RWPE1 (cell line): ENCODE measurements around the gene GSG1L.

Experiments used
- CTCF ChIA-PET: fragments of 350-600 bp; sonication (Branson Sonifier 250); formaldehyde crosslinking; extraction: SDS; loops from one replicate; lab custom pipeline; 2021; lab: Yijun Ruan, JAX
- POLR2A ChIA-PET: fragments of 400-600 bp; formaldehyde crosslinking; extraction: SDS; loops from one replicate; lab custom pipeline; 2020; ENCODE audit warnings: antibody characterized with exemption; ENCODE audit not compliant: low non-redundant PET; lab: Yijun Ruan, JAX
- DNase-seq: peaks from one replicate; pipeline ENCODE4 v3.0.0; 2012; ENCODE audit warnings: low spot score
- H3K27ac ChIP-seq: fragments of 450-650 bp; 2 replicates; pipeline ENCODE4 v1.5.1; 2017
- CTCF ChIP-seq: fragments of 450-650 bp; conservative IDR thresholded peaks from 2 replicates; pipeline ENCODE4 v1.5.1; 2017; ENCODE audit warnings: low read depth, mild to moderate bottlenecking

GSG1L gene

GRCh38 chr16:28019218-28019617 lies 44.3 kb downstream of the GSG1L start:
- DNase-seq: no peak
- CTCF ChIA-PET: no interaction called here
- no peak overlapping the region for H3K27ac ChIP-seq
- POLR2A ChIA-PET: no interaction called here
- no peak for TF ChIP-seq CTCF

DNA sequence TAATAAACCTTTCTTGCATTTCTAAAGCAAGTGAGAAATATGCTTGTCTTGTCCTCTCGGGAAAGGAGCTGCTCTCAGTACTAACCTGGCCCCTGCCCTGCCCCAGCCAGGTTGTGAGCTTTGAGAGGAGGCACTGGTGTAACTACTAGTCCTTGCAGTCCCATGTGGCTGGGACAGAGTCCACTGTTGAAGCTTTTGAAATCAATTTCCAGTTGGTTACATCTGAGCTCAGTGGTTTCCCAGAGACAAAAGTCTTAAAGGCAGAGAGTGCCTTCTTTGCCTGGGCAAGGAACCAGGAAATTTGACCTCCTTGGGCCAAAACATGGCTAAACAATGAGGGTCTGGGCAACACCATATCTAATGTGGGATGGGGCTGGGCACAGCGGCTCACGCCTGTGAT lies 48.7 kb downstream of the GSG1L start:
- H3K27ac ChIP-seq: no peak overlapping the region
- DNase-seq: no peak
- ChIA-PET POLR2A (no interaction called here), CTCF (interaction anchor here (0.6 kb wide), 1 partner anchor 395 kb away, joined by 4 read pairs; no protein-coding TSS in a partner anchor)
- no peak for TF ChIP-seq CTCF

DNA sequence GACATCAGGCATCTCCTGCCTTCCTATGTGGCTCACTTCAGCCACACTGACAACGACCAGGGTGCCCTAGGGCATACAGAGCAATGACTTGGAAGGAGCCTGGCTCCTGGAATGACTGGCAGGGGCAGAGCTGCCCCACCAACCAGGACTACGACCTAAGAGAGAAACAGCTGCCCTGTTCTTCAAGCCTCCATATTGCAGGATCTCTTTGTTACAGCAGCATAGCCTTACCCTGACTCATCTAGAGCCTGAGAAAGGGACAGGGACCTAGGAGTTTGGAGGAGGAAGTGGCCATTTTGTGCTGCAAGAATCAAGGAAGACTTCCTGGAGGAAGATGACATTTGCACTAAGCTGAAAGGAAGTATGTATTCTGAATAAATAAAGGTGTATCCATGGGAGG lies 49.6 kb downstream of the GSG1L start:
- no peak overlapping the region for H3K27ac ChIP-seq
- DNase-seq: no peak
- POLR2A ChIA-PET: no interaction called here
- TF ChIP-seq CTCF: no peak
- CTCF ChIA-PET: no interaction called here

GRCh38 chr16:28013392-28013791 lies 50.1 kb downstream of the GSG1L start:
- H3K27ac ChIP-seq: no peak overlapping the region
- no peak for TF ChIP-seq CTCF
- POLR2A ChIA-PET: no interaction called here
- CTCF ChIA-PET: no interaction called here
- no peak for DNase-seq

- POLR2A ChIA-PET: interaction anchor here (0.5 kb wide), 1 partner anchor 68 kb away, joined by 3 read pairs; no protein-coding TSS in a partner anchor
- CTCF ChIA-PET: no interaction called here
- H3K27ac ChIP-seq: no peak overlapping the region
These were observed 51.5 kb downstream of the GSG1L start for GRCh38 chr16:28011971-28012445.

DNA sequence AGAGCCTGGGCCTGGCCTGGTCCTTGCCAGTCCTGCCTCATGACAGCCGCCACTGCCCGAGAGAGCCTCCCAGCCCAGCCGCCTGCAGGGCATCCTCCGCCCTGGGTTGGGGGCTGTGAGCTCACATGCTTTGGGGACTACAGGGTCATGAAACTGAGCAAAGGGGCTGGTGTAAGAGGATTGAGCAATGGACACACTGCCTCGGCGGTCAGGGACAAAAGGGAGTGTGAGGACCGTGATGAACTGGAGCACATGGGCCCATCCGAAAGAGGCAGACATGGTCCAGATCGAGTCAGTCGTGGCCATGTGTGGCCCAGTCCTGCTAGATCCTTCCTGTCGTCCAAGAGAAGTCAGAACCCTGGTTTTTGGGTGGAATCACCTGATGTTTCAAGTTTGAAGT lies 52.3 kb downstream of the GSG1L start:
- CTCF ChIA-PET: no interaction called here
- no peak for TF ChIP-seq CTCF
- no peak overlapping the region for H3K27ac ChIP-seq
- POLR2A ChIA-PET: interaction anchor here (0.5 kb wide), 1 partner anchor 69 kb away, joined by 3 read pairs; no protein-coding TSS in a partner anchor
- DNase-seq: no peak

More at GRCh38 chr16:28011971-28012445, 51.5 kb downstream of the GSG1L start:
- no peak for TF ChIP-seq CTCF
- DNase-seq: no peak
